HepG2 (cell line): ENCODE results near the gene DNAJC15. TPM values are rescaled to one million over a fixed set of nuclear protein-coding genes. Genes with fewer than 3 reads are reported as not detected.

Experiments used
- ATAC-seq: fragments of 200-7000 bp; cut with Tn5 transposase; 3 replicates; pipeline ENCODE4 v1.9.1; 2020; ENCODE audit warnings: mild to moderate bottlenecking, moderate library complexity
- BruUV-seq: library from RNA; stranded (reverse); fragments of 400-500 nt; replicated peaks from 2 replicates; lab custom pipeline; 2021; lab: Mats Ljungman, UMichigan
- CTCF ChIA-PET: fragments of 300-600 bp; formaldehyde crosslinking; extraction: SDS; loops from one replicate; lab custom pipeline; 2021; ENCODE audit warnings: low total read pairs, inconsistent platforms, low intra/inter-chr PET ratio; lab: Yijun Ruan, JAX
- POLR2A ChIA-PET: fragments of 350-600 bp; sonication (Branson Sonifier 250); formaldehyde crosslinking; loops from one replicate; lab custom pipeline; 2020; ENCODE audit warnings: antibody characterized with exemption, inconsistent platforms; lab: Yijun Ruan, JAX
- DNase-seq: peaks from one replicate; pipeline ENCODE4 v3.0.0-alpha.2; 2015; ENCODE audit warnings: low spot score
- FAIRE-seq: peaks from 3 replicates; lab custom pipeline; 2011; peaks lifted over from hg19 to GRCh38; lab: Jason Lieb, UNC
- H2AFZ ChIP-seq: one replicate; pipeline ENCODE4 v1.6.1; 2011; ENCODE audit warnings: low read length, inconsistent platforms
- H3K27ac ChIP-seq: fragments of 300-600 bp; 3 replicates; pipeline ENCODE4 v1.8.0; 2011; ENCODE audit warnings: mixed run types, mild to moderate bottlenecking, mixed read lengths, low read length, inconsistent platforms; ENCODE audit not compliant: insufficient read depth; ENCODE audit errors: extremely low read length
- H3K27me3 ChIP-seq, 2 experiments: fragments of 200-600 bp in 1 of 2; 2 replicates in 1 of 2; 3 replicates in 1 of 2; pipeline versions ENCODE4 v1.6.0 to v1.8.0; 2011; ENCODE audit warnings: low read length in 2 of 2, mild to moderate bottlenecking in 2 of 2, moderate library complexity in 2 of 2, inconsistent platforms in 1 of 2; ENCODE audit not compliant: insufficient read depth in 2 of 2, control insufficient read depth in 1 of 2
- H3K36me3 ChIP-seq, 2 experiments: fragments of 200-600 bp in 1 of 2; replicated peaks in 1 of 2; 2 replicates in 1 of 2; 3 replicates in 1 of 2; pipeline versions ENCODE4 v1.5.1 to v1.8.0; 2011; ENCODE audit warnings: low read length in 2 of 2, inconsistent platforms in 1 of 2; ENCODE audit not compliant: insufficient read depth in 2 of 2, control insufficient read depth in 1 of 2
- H3K4me1 ChIP-seq: 2 replicates; pipeline ENCODE4 v1.5.1; 2012; ENCODE audit warnings: low read length, inconsistent platforms; ENCODE audit not compliant: insufficient read depth
- H3K4me2 ChIP-seq: 2 replicates; pipeline ENCODE4 v1.6.0; 2011; ENCODE audit warnings: low read depth, low read length, inconsistent platforms
- H3K4me3 ChIP-seq, 3 experiments: fragments of 200-600 bp in 1 of 3; sonication (generic), shearing (Covaris generic) in 1 of 3; replicated peaks in 1 of 3; 2 replicates each; pipeline ENCODE4 v1.5.1; 2011 to 2016; ENCODE audit warnings: low read length in 3 of 3, inconsistent platforms in 2 of 3, low read depth in 2 of 3, mild to moderate bottlenecking in 2 of 3, control low read depth in 1 of 3, mixed read lengths in 1 of 3; ENCODE audit not compliant: insufficient read depth in 1 of 3
- H3K79me2 ChIP-seq: one replicate; pipeline ENCODE4 v1.6.1; 2011; ENCODE audit warnings: low read length, inconsistent platforms; ENCODE audit not compliant: insufficient read depth
- H3K9ac ChIP-seq: 2 replicates; pipeline ENCODE4 v1.6.0; 2011; ENCODE audit warnings: mild to moderate bottlenecking, low read depth, low read length, inconsistent platforms; ENCODE audit not compliant: insufficient read depth
- H3K9me3 ChIP-seq: 2 replicates; pipeline ENCODE4 v1.5.1; 2012; ENCODE audit warnings: mild to moderate bottlenecking, low read length
- H4K20me1 ChIP-seq: 2 replicates; pipeline ENCODE4 v1.6.0; 2011; ENCODE audit warnings: inconsistent platforms, mild to moderate bottlenecking, low read length, moderate library complexity; ENCODE audit not compliant: insufficient read depth
- BRF2 ChIP-seq: sonication (generic); formaldehyde crosslinking; IDR thresholded peaks from 2 replicates; pipeline ENCODE4 v1.8.1; 2022; ENCODE audit warnings: mild to moderate bottlenecking, missing genetic modification reagents
- DPF2 ChIP-seq: sonication (generic); formaldehyde crosslinking; IDR thresholded peaks from 2 replicates; pipeline ENCODE4 v1.4.0; 2020; ENCODE audit warnings: mild to moderate bottlenecking, low read depth, missing genetic modification reagents, borderline replicate concordance
- HMG20B ChIP-seq: conservative IDR thresholded peaks from 2 replicates; pipeline ENCODE4 v1.6.1; 2016; ENCODE audit warnings: missing genetic modification reagents, missing compliant biosample characterization
- HOMEZ ChIP-seq: IDR thresholded peaks from 2 replicates; pipeline ENCODE4 v1.6.1; 2016; ENCODE audit warnings: low read depth
- KAT8 ChIP-seq: IDR thresholded peaks from 2 replicates; pipeline ENCODE4 v1.6.1; 2016; ENCODE audit warnings: missing genetic modification reagents, missing compliant biosample characterization
- KDM6A ChIP-seq: IDR thresholded peaks from 2 replicates; pipeline ENCODE4 v1.6.1; 2016; ENCODE audit warnings: low read depth
- MTERF4 ChIP-seq: sonication (generic); formaldehyde crosslinking; IDR thresholded peaks from 2 replicates; pipeline ENCODE4 v1.8.0; 2023; ENCODE audit warnings: mild to moderate bottlenecking, missing genetic modification reagents
- NRL ChIP-seq: sonication (generic); formaldehyde crosslinking; IDR thresholded peaks from 2 replicates; pipeline ENCODE4 v1.5.0; 2020; ENCODE audit warnings: missing genetic modification reagents, mild to moderate bottlenecking, moderate library complexity, borderline replicate concordance
- RFXAP ChIP-seq: sonication (generic); formaldehyde crosslinking; IDR thresholded peaks from 2 replicates; pipeline ENCODE4 v1.4.0; 2020; ENCODE audit warnings: missing genetic modification reagents, borderline replicate concordance
- SAP130 ChIP-seq: IDR thresholded peaks from 2 replicates; pipeline ENCODE4 v1.6.1; 2016; ENCODE audit warnings: low read depth
- SOX13 ChIP-seq, 3 experiments: fragments of 450-650 bp in 1 of 3; sonication (generic) in 1 of 3; formaldehyde crosslinking in 1 of 3; IDR thresholded peaks in 2 of 3; conservative IDR thresholded peaks in 1 of 3; 2 replicates each; pipeline versions ENCODE4 v1.5.0 to v1.6.1; 2016 to 2020; ENCODE audit warnings: antibody characterized with exemption in 1 of 3, mild to moderate bottlenecking in 1 of 3, missing compliant biosample characterization in 1 of 3, missing genetic modification reagents in 1 of 3, moderate library complexity in 1 of 3
- SRSF1 ChIP-seq: fragments of 200-400 bp; formaldehyde crosslinking; optimal IDR thresholded peaks from 2 replicates; pipeline ENCODE3; 2017; ENCODE audit warnings: mild to moderate bottlenecking, low read depth, low read length, moderate library complexity
- TSC22D2 ChIP-seq: sonication (generic); formaldehyde crosslinking; IDR thresholded peaks from 2 replicates; pipeline ENCODE4 v1.5.1; 2020; ENCODE audit warnings: missing genetic modification reagents, mild to moderate bottlenecking, borderline replicate concordance
- ZBTB26 ChIP-seq: IDR thresholded peaks from 2 replicates; pipeline ENCODE4 v1.6.1; 2016; ENCODE audit warnings: missing compliant biosample characterization, missing genetic modification reagents, borderline replicate concordance
- ZNF180 ChIP-seq: sonication (generic); formaldehyde crosslinking; IDR thresholded peaks from 2 replicates; pipeline ENCODE4 v1.4.0; 2020; ENCODE audit warnings: low read depth, missing genetic modification reagents, borderline replicate concordance
- ZNF33B ChIP-seq: sonication (generic); formaldehyde crosslinking; IDR thresholded peaks from 2 replicates; pipeline ENCODE4 v1.5.1; 2020; ENCODE audit warnings: mild to moderate bottlenecking, missing genetic modification reagents
- ZNF768 ChIP-seq: sonication (generic); formaldehyde crosslinking; IDR thresholded peaks from 2 replicates; pipeline ENCODE4 v1.4.0; 2020; ENCODE audit warnings: missing genetic modification reagents
- whole genome bisulfite sequencing: methylation state at CpG from one replicate; pipeline ENCODE4 v1.1.6; 2017; ENCODE audit warnings: low lambda C conversion rate; 5-methylcytosine and 5-hydroxymethylcytosine counted together
- in situ Hi-C: cut with HindIII; loops from 2 replicates; pipeline ENCODE4 v1.10.0; 2017; ENCODE audit warnings: low pct_unique_long_range_greater_than_20kb; ENCODE audit not compliant: extremely low pct_ligation_motif_present
- intact Hi-C: fragments of 100-400 bp; cut with micrococcal nuclease; formaldehyde crosslinking; loops from one replicate; pipeline ENCODE4 v1.10.0; 2022; ENCODE audit not compliant: unreplicated experiment
- polyA plus RNA-seq, 8 experiments: library from polyadenylated mRNA; depleted of rRNA in 3 of 8; stranded (reverse) in 7 of 8; unstranded in 1 of 8; fragments of >200 nt; fragmentation: Illumina TruSeq in 4 of 8; extraction: Trizol in 4 of 8; gene quantifications; 2 replicates each; pipeline versions ENCODE4 v1.2.1 to v1.2.3, GENCODE V29; 2011 to 2016; ENCODE audit warnings: low read depth in 4 of 8, missing spikeins in 1 of 8, mixed read lengths in 1 of 8; ENCODE audit not compliant: insufficient read depth in 1 of 8
- total RNA-seq, 5 experiments: library from RNA; depleted of rRNA; stranded (reverse); fragments of >200 nt; fragmentation: Illumina TruSeq; extraction: Trizol; gene quantifications; 2 replicates each; pipeline ENCODE4 v1.2.3, GENCODE V29; 2016; ENCODE audit warnings: low read depth in 1 of 5
- TF ChIP-seq, protein P1 (sequence below): IDR thresholded peaks from 2 replicates; pipeline ENCODE4 v1.6.1; 2016

The DNAJC15 gene
- total and polyA plus RNA-seq, 2 of the 13 experiments (the other 11 are each of a cell fraction or from before 2014, with no cell fraction given): 23.0 to 31.9 TPM

DNA sequence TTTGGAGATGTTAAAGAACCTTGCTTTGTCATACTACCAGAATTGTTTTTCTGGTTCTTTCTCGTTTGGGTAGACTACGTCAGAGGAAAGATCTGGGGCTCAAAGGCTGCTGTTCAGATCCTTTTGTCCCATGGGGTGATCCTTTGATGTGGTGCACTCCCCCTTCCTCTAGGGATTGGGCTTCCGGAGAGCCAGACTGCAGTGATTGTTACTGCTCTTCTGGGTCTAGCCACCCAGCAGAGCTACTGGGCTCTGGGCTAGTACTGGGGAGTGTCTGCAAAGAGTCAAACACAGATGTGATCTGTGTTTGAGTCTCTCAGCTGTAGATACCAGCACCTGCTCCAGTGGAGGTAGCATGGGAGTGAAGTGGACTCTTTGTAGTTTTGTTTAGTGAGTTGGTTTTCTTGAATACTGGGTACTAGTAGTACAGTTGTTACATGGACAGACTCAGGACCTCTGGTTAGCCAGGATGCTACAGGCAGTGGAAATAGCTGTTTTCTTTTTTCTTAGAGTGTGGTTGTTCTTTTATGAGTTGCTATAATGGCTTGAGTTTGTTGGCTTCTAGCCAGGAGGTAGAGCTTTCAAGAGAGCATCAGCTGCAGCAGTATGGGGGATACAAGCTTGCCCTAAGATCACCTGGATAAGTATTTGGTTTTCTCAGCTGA lies 34.4 kb downstream of the DNAJC15 start:
- peak; percentile 61 for FAIRE-seq
- no TSS peak for BruUV-seq
- no peaks in the 10 kb centered on the region for H3K9me3 ChIP-seq
- peak; percentile 95 for ATAC-seq
- 7% methylated on average over 3 of the region's 3 CpGs for WGBS
- ChIA-PET CTCF (no interaction called here), POLR2A (interaction anchor here (1.8 to 2.6 kb wide), 3 partner anchors 11 to 34 kb away, joined by 4 to 12 read pairs (median 7); partner anchors contain the start of gene DNAJC15)
- H3K4me3 ChIP-seq: peak overlapping the region in 2 of 3 experiments; percentile 17 to 27; a peak in 1 of 6 replicates
- peak; percentile 97 for DNase-seq
- peaks cover 69% of the 10 kb centered on the region for H3K4me1 ChIP-seq
- H3K79me2 ChIP-seq: peaks cover 63% of the 10 kb centered on the region
- H4K20me1 ChIP-seq: no peaks in the 10 kb centered on the region
- peak overlapping the region; percentile 71 for H3K27ac ChIP-seq
- H3K36me3 ChIP-seq: no peaks in the 10 kb centered on the region
- H3K9ac ChIP-seq: peak overlapping the region; percentile 59
- intact Hi-C loops: loop anchor here (1.0 to 5.0 kb wide), 2 partner anchors 34 to 50 kb away; partner anchors contain the start of gene DNAJC15
- no peaks in the 10 kb centered on the region for H3K27me3 ChIP-seq
- in situ Hi-C loops: no loop called here
- no peak overlapping the region for H2AFZ ChIP-seq
- H3K4me2 ChIP-seq: peak overlapping the region; percentile 67
- TF ChIP-seq RFXAP (CRISPR knock-in tag) (0 out of 2 replicates have a peak, but pooled peaks have one; percentile 29), NRL (CRISPR knock-in tag) (no peak), ZNF180 (no peak), SRSF1 (no peak), DPF2 (CRISPR knock-in tag) (0 out of 2 replicates have a peak, but pooled peaks have one; percentile 22), KDM6A (CRISPR knock-in tag) (peak; percentile 49; the same call in 1 of the 2 replicates), TSC22D2 (no peak), ZBTB26 (CRISPR knock-in tag) (peak; percentile 48; the same call in 1 of the 2 replicates), BRF2 (CRISPR knock-in tag) (no peak), KAT8 (CRISPR knock-in tag) (peak; percentile 49; the same call in 1 of the 2 replicates), ZNF33B (CRISPR knock-in tag) (no peak), SOX13 (IDR thresholded peaks at IDR 0.05) (peak; percentile 90), SOX13 (CRISPR knock-in tag; conservative IDR thresholded peaks at IDR 0.05 in 1 of 2, IDR thresholded peaks at IDR 0.05 in 1 of 2) (peak in 1 of 2 experiments; percentile 97; a peak in 2 of 4 replicates), HMG20B (CRISPR knock-in tag) (peak; percentile 88), MTERF4 (no peak), HOMEZ (CRISPR knock-in tag) (peak; percentile 84), SAP130 (CRISPR knock-in tag) (peak; percentile 73), ZNF768 (no peak)
- TF ChIP-seq, protein P1, sequence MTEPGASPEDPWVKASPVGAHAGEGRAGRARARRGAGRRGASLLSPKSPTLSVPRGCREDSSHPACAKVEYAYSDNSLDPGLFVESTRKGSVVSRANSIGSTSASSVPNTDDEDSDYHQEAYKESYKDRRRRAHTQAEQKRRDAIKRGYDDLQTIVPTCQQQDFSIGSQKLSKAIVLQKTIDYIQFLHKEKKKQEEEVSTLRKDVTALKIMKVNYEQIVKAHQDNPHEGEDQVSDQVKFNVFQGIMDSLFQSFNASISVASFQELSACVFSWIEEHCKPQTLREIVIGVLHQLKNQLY (CRISPR knock-in tag): 0 out of 2 replicates have a peak, but pooled peaks have one; percentile 23
